ENCODE data around the gene HOXB8. TPM values are rescaled to one million over a fixed set of nuclear protein-coding genes. Genes with fewer than 3 reads are reported as not detected.
A peak's percentile ranks its signal among the peaks of the same experiment; 100 is the strongest.

The HOXB8 gene
- total RNA-seq, 1 donor from 2014 or later, result 22.9 TPM

- Mint-ChIP-seq H3K27ac (ENCODE audit: unreplicated experiment) (no peak overlapping the region), H3K9me3 (no peaks in the 10 kb centered on the region), H3K4me1 (peaks cover 3% of the 10 kb centered on the region)
Observed at GRCh38 chr17:48600244-48601098, 14.6 kb downstream of the HOXB8 start.

GRCh38 chr17:48599354-48599753 lies 15.7 kb downstream of the HOXB8 start:
- peaks cover 3% of the 10 kb centered on the region for H3K4me1 Mint-ChIP-seq
- H3K27me3 Mint-ChIP-seq (ENCODE audit: low read depth), result peaks cover 100% of the 10 kb centered on the region
- H3K9me3 Mint-ChIP-seq, result no peaks in the 10 kb centered on the region
- no peak overlapping the region for H3K27ac Mint-ChIP-seq (ENCODE audit: unreplicated experiment)
- peak overlapping the region; percentile 81 for H3K4me3 Mint-ChIP-seq
- no peak for DNase-seq (ENCODE audit: low read depth, low spot score)
- peaks cover 10% of the 10 kb centered on the region for H3K36me3 Mint-ChIP-seq (ENCODE audit: low read depth)
- no peak for TF ChIP-seq CTCF (conservative IDR thresholded peaks at IDR 0.05)

More at GRCh38 chr17:48600244-48601098, 14.6 kb downstream of the HOXB8 start:
- Mint-ChIP-seq H3K36me3 (ENCODE audit: low read depth) (peaks cover 8% of the 10 kb centered on the region), H3K4me3 (peak overlapping the region; percentile 81), H3K27me3 (ENCODE audit: low read depth) (peaks cover 100% of the 10 kb centered on the region)
- DNase-seq (ENCODE audit: low read depth, low spot score), result no peak
- TF ChIP-seq CTCF (conservative IDR thresholded peaks at IDR 0.05), result no peak

GRCh38 chr17:48598736-48599135 lies 16.4 kb downstream of the HOXB8 start:
- no peak for DNase-seq (ENCODE audit: low read depth, low spot score)
- Mint-ChIP-seq H3K4me1 (peaks cover 7% of the 10 kb centered on the region), H3K27me3 (ENCODE audit: low read depth) (peaks cover 100% of the 10 kb centered on the region), H3K27ac (ENCODE audit: unreplicated experiment) (peak overlapping the region; percentile 54), H3K36me3 (ENCODE audit: low read depth) (peaks cover 11% of the 10 kb centered on the region), H3K4me3 (peak overlapping the region; percentile 81), H3K9me3 (no peaks in the 10 kb centered on the region)
- no peak for TF ChIP-seq CTCF (conservative IDR thresholded peaks at IDR 0.05)

- H3K4me3 Mint-ChIP-seq, result peak overlapping the region; percentile 81
- peaks cover 100% of the 10 kb centered on the region for H3K27me3 Mint-ChIP-seq (ENCODE audit: low read depth)
- H3K4me1 Mint-ChIP-seq, result peaks cover 12% of the 10 kb centered on the region
- H3K36me3 Mint-ChIP-seq (ENCODE audit: low read depth), result peaks cover 13% of the 10 kb centered on the region
- H3K9me3 Mint-ChIP-seq, result no peaks in the 10 kb centered on the region
- peak overlapping the region; percentile 90 for H3K27ac Mint-ChIP-seq (ENCODE audit: unreplicated experiment)
- DNase-seq (ENCODE audit: low read depth, low spot score), result no peak
- no peak for TF ChIP-seq CTCF (conservative IDR thresholded peaks at IDR 0.05)
Observed at GRCh38 chr17:48597778-48598631, 17.1 kb downstream of the HOXB8 start.

- H3K4me3 Mint-ChIP-seq, result peak overlapping the region; percentile 81
- no peaks in the 10 kb centered on the region for H3K9me3 Mint-ChIP-seq
- H3K4me1 Mint-ChIP-seq, result peaks cover 16% of the 10 kb centered on the region
- no peak for DNase-seq (ENCODE audit: low read depth, low spot score)
- no peak for TF ChIP-seq CTCF (conservative IDR thresholded peaks at IDR 0.05)
- H3K27ac Mint-ChIP-seq (ENCODE audit: unreplicated experiment), result peak overlapping the region; percentile 16
- peaks cover 18% of the 10 kb centered on the region for H3K36me3 Mint-ChIP-seq (ENCODE audit: low read depth)
- peaks cover 100% of the 10 kb centered on the region for H3K27me3 Mint-ChIP-seq (ENCODE audit: low read depth)
Observed at GRCh38 chr17:48597528-48597777, 17.6 kb downstream of the HOXB8 start.

All from neural crest cell (in vitro differentiated cells).